ENCODE results near the gene SART3.

The SART3 gene

GRCh38 chr12:108531929-108532848 lies 28.8 kb downstream of the SART3 start:
- Histone ChIP-seq H3K27me3 (ENCODE audit: control insufficient read depth in 1 of 2, insufficient read depth in 2 of 2, low read length in 2 of 2) (no peaks in the 10 kb centered on the region), H3K36me3 (ENCODE audit: control insufficient read depth in 2 of 2, insufficient read depth in 2 of 2, low read length in 2 of 2) (peaks cover 63 to 64% of the 10 kb centered on the region in 2 donors), H3K4me3 (ENCODE audit: low read length in 2 of 2) (no peak overlapping the region), H3K27ac (ENCODE audit: low read length) (no peak overlapping the region), H3K4me1 (ENCODE audit: control insufficient read depth, insufficient read depth, low read length) (no peaks in the 10 kb centered on the region), H3K9me3 (ENCODE audit: control insufficient read depth in 2 of 2, low read length in 2 of 2) (no peaks in the 10 kb centered on the region), H3K9ac (ENCODE audit: low read length in 2 of 2) (no peak overlapping the region)

- Histone ChIP-seq H3K4me1 (ENCODE audit: control insufficient read depth, insufficient read depth, low read length) (no peaks in the 10 kb centered on the region), H3K4me3 (ENCODE audit: low read length in 2 of 2) (no peak overlapping the region), H3K9me3 (ENCODE audit: control insufficient read depth in 2 of 2, low read length in 2 of 2) (no peaks in the 10 kb centered on the region), H3K27ac (ENCODE audit: low read length) (no peak overlapping the region), H3K36me3 (ENCODE audit: control insufficient read depth in 2 of 2, insufficient read depth in 2 of 2, low read length in 2 of 2) (peaks cover 63 to 64% of the 10 kb centered on the region in 2 donors), H3K27me3 (ENCODE audit: control insufficient read depth in 1 of 2, insufficient read depth in 2 of 2, low read length in 2 of 2) (no peaks in the 10 kb centered on the region), H3K9ac (ENCODE audit: low read length in 2 of 2) (no peak overlapping the region)
Observed at GRCh38 chr12:108530161-108530560, 30.8 kb downstream of the SART3 start.

DNA sequence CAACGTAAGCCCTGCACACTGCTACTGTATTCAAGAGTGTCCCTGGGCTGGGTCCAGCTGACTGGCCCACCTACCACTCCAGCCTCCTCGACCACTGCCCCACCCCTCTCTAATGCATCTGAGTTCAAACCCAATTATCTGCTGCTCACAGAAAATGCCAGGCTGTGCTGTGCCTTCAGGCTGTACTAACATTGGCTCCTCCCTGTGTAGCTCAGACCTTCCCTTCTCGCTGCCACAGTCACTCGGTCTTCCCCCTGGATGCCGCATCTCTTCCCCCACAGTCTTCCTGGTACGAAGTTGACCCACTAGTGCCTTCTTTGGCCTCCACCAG lies 33.8 kb downstream of the SART3 start:
- Histone ChIP-seq H3K4me3 (ENCODE audit: low read length in 2 of 2) (no peak overlapping the region), H3K9ac (ENCODE audit: low read length in 2 of 2) (no peak overlapping the region), H3K27me3 (ENCODE audit: control insufficient read depth in 1 of 2, insufficient read depth in 2 of 2, low read length in 2 of 2) (no peaks in the 10 kb centered on the region), H3K4me1 (ENCODE audit: control insufficient read depth, insufficient read depth, low read length) (no peaks in the 10 kb centered on the region), H3K36me3 (ENCODE audit: control insufficient read depth in 2 of 2, insufficient read depth in 2 of 2, low read length in 2 of 2) (peaks cover 72 to 81% of the 10 kb centered on the region in 2 donors), H3K9me3 (ENCODE audit: control insufficient read depth in 2 of 2, low read length in 2 of 2) (no peaks in the 10 kb centered on the region), H3K27ac (ENCODE audit: low read length) (no peak overlapping the region)

DNA sequence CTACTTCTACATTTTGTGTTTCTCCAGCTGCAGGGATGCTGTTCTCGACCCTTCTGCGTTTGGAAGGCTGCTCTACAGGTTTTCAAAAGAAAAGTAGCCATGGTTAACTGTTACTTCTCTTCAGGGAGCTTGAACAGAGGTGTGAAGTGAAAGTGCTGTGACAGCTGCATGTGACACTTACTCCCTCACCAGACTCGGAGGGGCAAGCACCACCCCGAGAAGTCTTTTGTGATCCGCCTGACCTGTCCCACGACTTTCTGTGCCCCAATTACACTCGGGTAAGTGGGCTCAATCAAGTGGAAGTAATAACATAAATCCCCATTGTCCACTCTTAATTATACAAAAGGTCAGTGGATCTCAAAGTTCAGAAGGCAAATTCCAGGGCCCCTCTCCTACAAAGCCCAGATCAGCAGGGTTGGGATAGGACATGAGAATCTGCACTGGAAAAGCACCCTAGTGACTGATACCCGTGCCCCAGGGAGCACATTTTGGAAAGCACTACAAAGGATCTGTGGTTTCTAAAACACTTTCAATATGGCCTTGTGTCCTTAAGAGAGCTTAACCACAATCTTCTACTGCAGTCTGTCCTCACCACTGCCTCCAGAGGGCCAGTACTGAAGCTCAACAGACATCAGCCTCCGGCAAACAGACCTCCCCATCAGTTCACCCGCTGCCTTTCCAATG lies 34.3 kb downstream of the SART3 start:
- no peaks in the 10 kb centered on the region for H3K27me3 ChIP-seq (ENCODE audit: control insufficient read depth in 1 of 2, insufficient read depth in 2 of 2, low read length in 2 of 2)
- H3K9me3 ChIP-seq (ENCODE audit: control insufficient read depth in 2 of 2, low read length in 2 of 2) = no peaks in the 10 kb centered on the region
- no peak overlapping the region for H3K9ac ChIP-seq (ENCODE audit: low read length in 2 of 2)
- no peaks in the 10 kb centered on the region for H3K4me1 ChIP-seq (ENCODE audit: control insufficient read depth, insufficient read depth, low read length)
- no peak overlapping the region for H3K4me3 ChIP-seq (ENCODE audit: low read length in 2 of 2)
- peaks cover 70 to 81% of the 10 kb centered on the region in 2 donors for H3K36me3 ChIP-seq (ENCODE audit: control insufficient read depth in 2 of 2, insufficient read depth in 2 of 2, low read length in 2 of 2)
- no peak overlapping the region for H3K27ac ChIP-seq (ENCODE audit: low read length)

- H3K9me3 ChIP-seq (ENCODE audit: control insufficient read depth in 2 of 2, low read length in 2 of 2) = no peaks in the 10 kb centered on the region
- no peak overlapping the region for H3K27ac ChIP-seq (ENCODE audit: low read length)
- H3K27me3 ChIP-seq (ENCODE audit: control insufficient read depth in 1 of 2, insufficient read depth in 2 of 2, low read length in 2 of 2) = no peaks in the 10 kb centered on the region
- no peaks in the 10 kb centered on the region for H3K4me1 ChIP-seq (ENCODE audit: control insufficient read depth, insufficient read depth, low read length)
- H3K4me3 ChIP-seq (ENCODE audit: low read length in 2 of 2) = no peak overlapping the region
- H3K9ac ChIP-seq (ENCODE audit: low read length in 2 of 2) = no peak overlapping the region
- H3K36me3 ChIP-seq (ENCODE audit: control insufficient read depth in 2 of 2, insufficient read depth in 2 of 2, low read length in 2 of 2) = peaks cover 74 to 81% of the 10 kb centered on the region in 2 donors
Observed at GRCh38 chr12:108525681-108526080, 35.3 kb downstream of the SART3 start.

DNA sequence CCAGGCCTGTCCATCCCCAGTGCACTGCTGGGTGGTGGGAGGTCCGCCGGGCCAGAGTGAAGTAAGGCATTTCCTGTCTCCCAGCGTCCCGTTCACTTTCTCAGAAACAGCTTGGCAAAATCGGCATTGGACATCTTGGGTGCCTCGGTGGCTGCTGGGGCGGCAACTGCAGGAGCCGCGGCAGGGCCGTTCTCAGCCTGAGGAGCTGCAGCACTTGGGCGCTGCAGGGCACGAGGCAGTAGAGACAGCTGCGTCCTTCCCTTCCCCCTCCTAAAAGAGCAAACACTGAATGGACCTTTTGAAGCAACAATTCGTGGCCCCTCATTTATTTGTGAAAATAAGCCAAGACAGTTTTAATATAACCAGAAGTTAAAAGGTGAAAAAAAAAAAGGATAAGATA lies 37.6 kb downstream of the SART3 start:
- Histone ChIP-seq H3K4me3 (ENCODE audit: low read length in 2 of 2) (no peak overlapping the region), H3K27me3 (ENCODE audit: control insufficient read depth in 1 of 2, insufficient read depth in 2 of 2, low read length in 2 of 2) (no peaks in the 10 kb centered on the region), H3K36me3 (ENCODE audit: control insufficient read depth in 2 of 2, insufficient read depth in 2 of 2, low read length in 2 of 2) (peaks cover 80 to 81% of the 10 kb centered on the region in 2 donors), H3K9me3 (ENCODE audit: control insufficient read depth in 2 of 2, low read length in 2 of 2) (no peaks in the 10 kb centered on the region), H3K4me1 (ENCODE audit: control insufficient read depth, insufficient read depth, low read length) (no peaks in the 10 kb centered on the region), H3K9ac (ENCODE audit: low read length in 2 of 2) (no peak overlapping the region), H3K27ac (ENCODE audit: low read length) (no peak overlapping the region)

DNA sequence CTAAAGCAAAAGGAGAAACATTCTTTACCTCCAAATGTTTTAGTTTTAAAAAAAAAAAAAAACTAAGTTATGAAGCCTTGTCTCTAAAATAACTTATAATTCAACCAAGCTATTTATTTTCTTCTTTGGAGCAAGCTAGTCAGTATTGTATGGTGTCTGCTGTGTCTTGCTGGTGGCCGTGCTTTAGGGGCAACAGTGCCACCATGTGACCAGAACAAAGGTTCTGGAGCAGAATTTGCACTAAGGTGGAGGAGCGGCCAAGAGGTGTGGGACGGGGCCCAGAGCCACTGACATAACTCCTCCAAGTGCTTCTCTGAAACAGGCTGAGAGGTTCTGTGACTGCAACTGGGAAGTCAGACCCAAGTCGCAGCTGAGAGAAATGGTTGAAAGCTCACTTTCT lies 41.4 kb downstream of the SART3 start:
- H3K27me3 ChIP-seq (ENCODE audit: control insufficient read depth in 1 of 2, insufficient read depth in 2 of 2, low read length in 2 of 2) = no peaks in the 10 kb centered on the region
- H3K9ac ChIP-seq (ENCODE audit: low read length in 2 of 2) = no peak overlapping the region
- no peak overlapping the region for H3K4me3 ChIP-seq (ENCODE audit: low read length in 2 of 2)
- no peak overlapping the region for H3K27ac ChIP-seq (ENCODE audit: low read length)
- peaks cover 13% of the 10 kb centered on the region for H3K4me1 ChIP-seq (ENCODE audit: control insufficient read depth, insufficient read depth, low read length)
- H3K36me3 ChIP-seq (ENCODE audit: control insufficient read depth in 2 of 2, insufficient read depth in 2 of 2, low read length in 2 of 2) = peaks cover 52 to 60% of the 10 kb centered on the region in 2 donors
- no peaks in the 10 kb centered on the region for H3K9me3 ChIP-seq (ENCODE audit: control insufficient read depth in 2 of 2, low read length in 2 of 2)

DNA sequence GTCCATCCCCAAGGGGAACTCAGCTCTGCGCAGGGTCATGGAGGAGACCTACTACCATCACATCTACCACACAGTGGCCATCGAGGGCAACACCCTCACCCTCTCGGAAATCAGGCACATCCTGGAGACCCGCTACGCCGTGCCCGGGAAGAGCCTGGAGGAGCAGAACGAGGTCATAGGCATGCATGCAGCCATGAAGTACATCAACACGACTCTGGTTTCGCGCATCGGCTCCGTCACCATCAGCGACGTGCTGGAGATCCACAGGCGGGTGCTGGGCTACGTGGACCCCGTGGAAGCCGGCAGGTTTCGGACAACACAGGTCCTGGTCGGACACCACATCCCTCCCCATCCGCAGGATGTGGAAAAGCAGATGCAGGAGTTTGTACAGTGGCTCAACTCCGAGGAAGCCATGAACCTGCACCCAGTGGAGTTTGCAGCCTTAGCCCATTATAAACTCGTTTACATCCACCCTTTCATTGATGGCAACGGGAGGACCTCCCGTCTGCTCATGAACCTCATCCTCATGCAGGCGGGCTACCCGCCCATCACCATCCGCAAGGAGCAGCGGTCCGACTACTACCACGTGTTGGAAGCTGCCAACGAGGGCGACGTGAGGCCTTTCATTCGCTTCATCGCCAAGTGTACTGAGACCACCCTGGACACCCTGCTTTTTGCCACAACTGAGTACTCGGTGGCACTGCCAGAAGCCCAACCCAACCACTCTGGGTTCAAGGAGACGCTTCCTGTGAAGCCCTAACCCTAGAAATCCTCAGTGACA lies 42.1 kb downstream of the SART3 start:
- Histone ChIP-seq H3K4me3 (ENCODE audit: low read length in 2 of 2) (no peak overlapping the region), H3K4me1 (ENCODE audit: control insufficient read depth, insufficient read depth, low read length) (peaks cover 13% of the 10 kb centered on the region), H3K27ac (ENCODE audit: low read length) (no peak overlapping the region), H3K27me3 (ENCODE audit: control insufficient read depth in 1 of 2, insufficient read depth in 2 of 2, low read length in 2 of 2) (no peaks in the 10 kb centered on the region), H3K9me3 (ENCODE audit: control insufficient read depth in 2 of 2, low read length in 2 of 2) (no peaks in the 10 kb centered on the region), H3K9ac (ENCODE audit: low read length in 2 of 2) (no peak overlapping the region), H3K36me3 (ENCODE audit: control insufficient read depth in 2 of 2, insufficient read depth in 2 of 2, low read length in 2 of 2) (peaks cover 45 to 53% of the 10 kb centered on the region in 2 donors)

DNA sequence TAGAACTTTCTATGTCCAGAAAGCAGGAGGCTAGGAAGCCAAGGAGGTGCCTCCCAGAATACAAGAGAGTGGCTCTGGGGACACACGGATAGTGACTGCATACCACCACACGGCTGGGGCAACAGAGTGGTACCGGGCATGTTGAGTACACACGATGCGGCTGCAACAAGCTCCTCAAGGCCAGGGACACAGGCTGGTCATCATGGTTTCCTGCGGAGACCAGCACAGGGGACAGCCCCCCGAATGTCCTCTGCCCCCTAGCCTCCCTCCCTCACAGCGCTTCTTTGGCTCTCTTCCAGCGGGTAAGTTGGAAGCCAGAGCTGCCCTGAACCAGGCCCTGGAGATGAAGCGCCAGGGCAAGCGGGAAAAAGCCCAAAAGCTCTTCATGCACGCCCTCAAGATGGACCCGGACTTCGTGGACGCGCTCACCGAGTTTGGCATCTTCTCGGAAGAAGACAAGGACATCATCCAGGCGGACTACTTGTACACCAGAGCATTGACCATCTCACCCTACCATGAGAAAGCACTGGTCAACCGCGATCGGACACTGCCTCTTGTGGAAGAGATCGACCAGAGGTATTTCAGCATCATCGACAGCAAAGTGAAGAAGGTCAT lies 42.8 kb downstream of the SART3 start:
- Histone ChIP-seq H3K36me3 (ENCODE audit: control insufficient read depth in 2 of 2, insufficient read depth in 2 of 2, low read length in 2 of 2) (peaks cover 38 to 46% of the 10 kb centered on the region in 2 donors), H3K4me3 (ENCODE audit: low read length in 2 of 2) (no peak overlapping the region)

GRCh38 chr12:108517288-108518100 lies 43.5 kb downstream of the SART3 start:
- Histone ChIP-seq H3K9me3 (ENCODE audit: control insufficient read depth in 2 of 2, low read length in 2 of 2) (no peaks in the 10 kb centered on the region), H3K27me3 (ENCODE audit: control insufficient read depth in 1 of 2, insufficient read depth in 2 of 2, low read length in 2 of 2) (no peaks in the 10 kb centered on the region), H3K4me3 (ENCODE audit: low read length in 2 of 2) (no peak overlapping the region), H3K9ac (ENCODE audit: low read length in 2 of 2) (no peak overlapping the region), H3K4me1 (ENCODE audit: control insufficient read depth, insufficient read depth, low read length) (peaks cover 13% of the 10 kb centered on the region), H3K27ac (ENCODE audit: low read length) (no peak overlapping the region), H3K36me3 (ENCODE audit: control insufficient read depth in 2 of 2, insufficient read depth in 2 of 2, low read length in 2 of 2) (peaks cover 32 to 39% of the 10 kb centered on the region in 2 donors)

More for the DNA sequence above, 42.8 kb downstream of the SART3 start:
- H3K9ac ChIP-seq (ENCODE audit: low read length in 2 of 2) = no peak overlapping the region
- H3K27me3 ChIP-seq (ENCODE audit: control insufficient read depth in 1 of 2, insufficient read depth in 2 of 2, low read length in 2 of 2) = no peaks in the 10 kb centered on the region
- peaks cover 13% of the 10 kb centered on the region for H3K4me1 ChIP-seq (ENCODE audit: control insufficient read depth, insufficient read depth, low read length)
- no peak overlapping the region for H3K27ac ChIP-seq (ENCODE audit: low read length)
- no peaks in the 10 kb centered on the region for H3K9me3 ChIP-seq (ENCODE audit: control insufficient read depth in 2 of 2, low read length in 2 of 2)

Data from stomach smooth muscle (tissue), 2 donors.